Measurements from ENCODE around the gene TRUB1.

Gene TRUB1

DNA sequence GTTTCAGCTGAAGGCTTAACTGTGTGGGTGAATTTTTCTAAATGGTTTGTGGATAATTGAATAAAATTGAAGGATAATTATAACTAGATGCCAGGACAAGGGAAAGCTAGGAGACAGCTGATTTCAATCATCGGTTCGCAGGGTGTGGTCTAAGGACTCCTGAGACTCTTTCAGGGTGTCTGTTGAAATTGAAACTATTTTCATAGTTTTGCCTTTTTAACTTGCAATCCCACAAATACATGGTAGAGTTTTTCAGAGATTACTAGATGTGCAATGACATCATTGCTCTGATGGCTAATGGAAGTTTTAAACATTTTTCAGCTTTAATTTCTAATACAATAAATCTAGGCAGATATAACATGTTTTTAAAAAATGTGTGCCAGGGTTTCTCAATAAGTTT is 18.5 kb downstream of the TRUB1 start:
- Histone ChIP-seq H3K4me2 (no peak overlapping the region), H3K4me3 (no peak overlapping the region), H3K9ac (no peak overlapping the region), H3K27ac (no peak overlapping the region), H3K36me3 (peaks cover 55 to 98% (median 79%) of the 10 kb centered on the region in 11 experiments), H3K27me3 (no peaks in the 10 kb centered on the region), H4K20me1 (peaks cover 0 to 13% (median 0%) of the 10 kb centered on the region in 11 experiments; a peak in 5 of 22 replicates), H3K9me3 (replicated peaks in 1 of 11) (peaks cover 0 to 8% (median 3%) of the 10 kb centered on the region in 11 experiments; a peak in 6 of 22 replicates), H3K4me1 (peaks cover 0 to 18% (median 4%) of the 10 kb centered on the region in 10 experiments; a peak in 7 of 20 replicates)
- no peak for TF ChIP-seq Cebpa-rat (IDR thresholded peaks at IDR 0.05)

GRCh38 chr10:114957122-114957521 is 19.1 kb downstream of the TRUB1 start:
- TF ChIP-seq Cebpa-rat (IDR thresholded peaks at IDR 0.05), result no peak
- Histone ChIP-seq H3K9ac (no peak overlapping the region), H3K27me3 (no peaks in the 10 kb centered on the region), H3K4me2 (no peak overlapping the region), H3K27ac (no peak overlapping the region), H3K4me1 (peaks cover 0 to 16% (median 4%) of the 10 kb centered on the region in 10 experiments; a peak in 7 of 20 replicates), H3K9me3 (replicated peaks in 1 of 11) (peaks cover 3 to 15% (median 9%) of the 10 kb centered on the region in 11 experiments; a peak in 20 of 22 replicates), H3K36me3 (peaks cover 56 to 98% (median 79%) of the 10 kb centered on the region in 11 experiments), H3K4me3 (no peak overlapping the region), H4K20me1 (peaks cover 0 to 13% (median 0%) of the 10 kb centered on the region in 11 experiments; a peak in 5 of 22 replicates)

DNA sequence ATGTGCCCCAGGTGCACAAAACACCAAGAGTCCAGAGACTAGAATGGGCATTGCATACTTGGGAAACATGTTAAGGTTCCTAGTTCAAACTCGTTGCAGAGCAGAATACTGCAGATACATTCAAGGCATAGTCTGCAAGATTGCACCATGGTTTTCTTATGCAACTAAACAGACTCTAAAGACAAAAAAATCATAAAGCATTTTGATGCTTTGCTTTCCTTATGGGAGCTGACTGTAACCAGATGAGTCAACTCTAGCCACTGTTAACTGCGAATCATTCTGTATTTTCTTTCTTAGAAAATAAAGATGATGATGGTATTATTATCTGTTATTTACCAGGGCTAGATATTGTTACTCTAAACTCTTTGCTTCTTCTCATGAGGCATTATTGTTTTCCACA is 19.7 kb downstream of the TRUB1 start:
- Histone ChIP-seq H3K4me1 (peaks cover 0 to 10% (median 1%) of the 10 kb centered on the region in 10 experiments; a peak in 7 of 20 replicates), H3K27me3 (no peaks in the 10 kb centered on the region), H3K9ac (no peak overlapping the region), H3K27ac (no peak overlapping the region), H4K20me1 (peaks cover 0 to 13% (median 0%) of the 10 kb centered on the region in 11 experiments; a peak in 5 of 22 replicates), H3K9me3 (replicated peaks in 1 of 11) (peaks cover 9 to 21% (median 15%) of the 10 kb centered on the region in 11 experiments), H3K4me2 (no peak overlapping the region), H3K36me3 (peaks cover 56 to 98% (median 81%) of the 10 kb centered on the region in 11 experiments), H3K4me3 (no peak overlapping the region)
- TF ChIP-seq Cebpa-rat (IDR thresholded peaks at IDR 0.05), result no peak

GRCh38 chr10:114962441-114962840 is 24.4 kb downstream of the TRUB1 start:
- peaks cover 52 to 99% (median 70%) of the 10 kb centered on the region in 11 experiments for H3K36me3 ChIP-seq
- H3K4me3 ChIP-seq, result no peak overlapping the region
- H3K4me2 ChIP-seq, result no peak overlapping the region
- no peak overlapping the region for H3K9ac ChIP-seq
- H3K9me3 ChIP-seq (replicated peaks in 1 of 11), result peaks cover 13 to 39% (median 31%) of the 10 kb centered on the region in 11 experiments
- no peak overlapping the region for H3K27ac ChIP-seq
- no peaks in the 10 kb centered on the region for H3K4me1 ChIP-seq
- peaks cover 0 to 6% (median 0%) of the 10 kb centered on the region in 11 experiments; a peak in 4 of 22 replicates for H4K20me1 ChIP-seq
- TF ChIP-seq Cebpa-rat (IDR thresholded peaks at IDR 0.05), result no peak
- H3K27me3 ChIP-seq, result no peaks in the 10 kb centered on the region

GRCh38 chr10:114963908-114964307 is 25.9 kb downstream of the TRUB1 start:
- Histone ChIP-seq H4K20me1 (peaks cover 0 to 3% (median 0%) of the 10 kb centered on the region in 11 experiments; a peak in 1 of 22 replicates), H3K27ac (no peak overlapping the region), H3K4me1 (no peaks in the 10 kb centered on the region), H3K36me3 (peaks cover 42 to 97% (median 63%) of the 10 kb centered on the region in 11 experiments), H3K4me3 (no peak overlapping the region), H3K4me2 (no peak overlapping the region), H3K9ac (no peak overlapping the region), H3K9me3 (replicated peaks in 1 of 11) (peaks cover 13 to 39% (median 31%) of the 10 kb centered on the region in 11 experiments), H3K27me3 (no peaks in the 10 kb centered on the region)
- no peak for TF ChIP-seq Cebpa-rat (IDR thresholded peaks at IDR 0.05)

DNA sequence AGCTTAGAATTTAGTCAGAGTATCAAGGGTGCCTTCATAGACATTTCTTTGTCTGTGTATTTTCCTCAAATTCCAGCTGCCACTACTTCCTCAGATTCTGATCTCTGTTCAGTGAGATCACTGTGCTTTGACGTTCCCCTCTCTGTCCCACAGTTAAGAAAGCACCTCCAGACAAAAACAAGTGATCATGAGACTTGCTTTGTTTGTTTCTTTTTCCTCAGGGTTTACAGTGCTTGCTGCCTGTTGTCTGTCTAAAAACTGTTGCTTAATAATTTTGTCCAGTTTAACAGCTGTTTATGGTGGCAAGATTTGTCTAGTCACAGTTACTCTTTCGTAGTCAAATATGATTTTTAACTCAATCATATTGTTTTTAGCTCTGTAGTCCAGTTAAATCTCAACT is 29.1 kb downstream of the TRUB1 start:
- no peak for TF ChIP-seq Cebpa-rat (IDR thresholded peaks at IDR 0.05)
- peaks cover 26 to 89% (median 49%) of the 10 kb centered on the region in 11 experiments for H3K36me3 ChIP-seq
- H3K4me1 ChIP-seq, result no peaks in the 10 kb centered on the region
- H3K9me3 ChIP-seq (replicated peaks in 1 of 11), result peaks cover 11 to 26% (median 25%) of the 10 kb centered on the region in 11 experiments
- H3K27me3 ChIP-seq, result no peaks in the 10 kb centered on the region
- H3K27ac ChIP-seq, result no peak overlapping the region; a peak in 1 of 22 replicates
- H4K20me1 ChIP-seq, result peaks cover 0 to 7% (median 0%) of the 10 kb centered on the region in 11 experiments; a peak in 4 of 22 replicates
- no peak overlapping the region for H3K4me3 ChIP-seq
- 0 out of 22 replicates have a peak overlapping the region, but pooled peaks of 1 of the 11 experiments have one; percentile 1 for H3K4me2 ChIP-seq
- H3K9ac ChIP-seq, result no peak overlapping the region

DNA sequence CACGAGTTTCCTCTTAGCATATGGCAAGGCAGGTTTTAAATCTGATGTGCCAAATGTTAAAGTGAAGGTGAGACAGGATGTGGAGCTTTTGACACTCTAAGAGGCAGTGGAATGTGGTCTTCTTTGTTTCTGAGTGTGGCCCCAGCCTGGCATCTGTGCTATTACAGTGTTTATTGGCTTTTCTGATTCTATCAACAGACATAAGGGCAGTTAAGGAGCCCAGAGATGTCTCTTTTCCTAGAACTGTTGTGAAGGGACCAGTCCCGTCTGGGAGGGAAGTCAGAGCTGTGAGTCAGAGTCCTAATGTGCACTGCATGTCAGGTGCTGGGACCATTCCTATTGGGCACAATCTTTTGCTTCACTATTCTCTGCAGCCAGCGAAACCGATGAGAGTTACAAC is 32.5 kb downstream of the TRUB1 start:
- no peak overlapping the region for H3K27ac ChIP-seq
- peaks cover 41 to 89% (median 56%) of the 10 kb centered on the region in 11 experiments for H3K36me3 ChIP-seq
- no peak overlapping the region for H3K9ac ChIP-seq
- no peaks in the 10 kb centered on the region for H3K9me3 ChIP-seq (replicated peaks in 1 of 11)
- H3K4me3 ChIP-seq, result no peak overlapping the region
- H3K27me3 ChIP-seq, result no peaks in the 10 kb centered on the region
- no peak for TF ChIP-seq Cebpa-rat (IDR thresholded peaks at IDR 0.05)
- peaks cover 0 to 7% (median 0%) of the 10 kb centered on the region in 11 experiments; a peak in 3 of 22 replicates for H4K20me1 ChIP-seq
- H3K4me2 ChIP-seq, result no peak overlapping the region
- no peaks in the 10 kb centered on the region for H3K4me1 ChIP-seq

DNA sequence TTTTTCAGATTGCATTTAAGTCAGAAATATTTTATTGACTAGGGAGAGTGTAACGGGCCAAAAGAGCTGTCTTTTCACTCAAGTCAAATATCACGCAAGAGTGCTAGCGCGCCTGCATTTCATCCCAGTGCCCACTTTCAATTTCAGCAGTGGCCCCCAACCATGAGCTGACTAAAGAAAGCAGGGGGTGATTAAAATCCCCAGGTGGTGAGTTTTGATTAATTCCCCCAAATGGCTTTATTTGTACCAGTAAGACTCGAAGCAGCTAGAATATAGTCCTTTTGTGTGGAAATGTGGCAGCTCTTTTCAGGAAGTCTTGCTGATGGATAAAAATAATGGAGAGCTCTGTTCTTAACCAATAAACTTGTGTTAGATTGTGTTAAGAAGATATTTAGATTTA is 35.3 kb downstream of the TRUB1 start:
- Histone ChIP-seq H3K36me3 (peaks cover 32 to 76% (median 53%) of the 10 kb centered on the region in 11 experiments), H4K20me1 (peaks cover 0 to 7% (median 0%) of the 10 kb centered on the region in 11 experiments; a peak in 3 of 22 replicates), H3K4me1 (no peaks in the 10 kb centered on the region), H3K9ac (no peak overlapping the region), H3K4me2 (no peak overlapping the region), H3K9me3 (replicated peaks in 1 of 11) (no peaks in the 10 kb centered on the region), H3K4me3 (no peak overlapping the region), H3K27me3 (no peaks in the 10 kb centered on the region), H3K27ac (no peak overlapping the region)
- TF ChIP-seq Cebpa-rat (IDR thresholded peaks at IDR 0.05), result no peak

DNA sequence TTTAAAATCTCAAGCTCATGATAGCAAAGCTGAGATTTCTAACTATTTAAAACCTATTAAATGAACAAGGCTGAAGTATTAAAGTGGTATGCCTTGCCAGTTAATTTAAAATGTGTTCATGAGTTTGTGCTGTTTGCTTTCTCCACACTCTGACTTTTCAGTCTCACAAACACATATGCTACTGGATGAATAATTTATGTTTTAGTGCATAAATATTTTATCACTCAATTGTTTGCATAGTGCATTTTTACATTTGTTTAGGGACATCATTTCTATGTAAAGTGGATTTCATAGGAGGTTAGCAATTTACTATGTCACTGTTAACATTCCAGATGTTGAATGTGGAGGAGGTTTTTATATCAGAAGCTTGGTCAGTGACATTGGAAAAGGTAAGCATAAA is 36.0 kb downstream of the TRUB1 start:
- H3K4me1 ChIP-seq, result no peaks in the 10 kb centered on the region
- TF ChIP-seq Cebpa-rat (IDR thresholded peaks at IDR 0.05), result no peak
- H3K4me3 ChIP-seq, result no peak overlapping the region
- no peak overlapping the region for H3K4me2 ChIP-seq
- H3K36me3 ChIP-seq, result peaks cover 32 to 77% (median 56%) of the 10 kb centered on the region in 11 experiments
- no peak overlapping the region for H3K9ac ChIP-seq
- no peak overlapping the region for H3K27ac ChIP-seq
- H3K27me3 ChIP-seq, result no peaks in the 10 kb centered on the region
- H4K20me1 ChIP-seq, result peaks cover 0 to 7% (median 0%) of the 10 kb centered on the region in 11 experiments; a peak in 3 of 22 replicates
- no peaks in the 10 kb centered on the region for H3K9me3 ChIP-seq (replicated peaks in 1 of 11)

DNA sequence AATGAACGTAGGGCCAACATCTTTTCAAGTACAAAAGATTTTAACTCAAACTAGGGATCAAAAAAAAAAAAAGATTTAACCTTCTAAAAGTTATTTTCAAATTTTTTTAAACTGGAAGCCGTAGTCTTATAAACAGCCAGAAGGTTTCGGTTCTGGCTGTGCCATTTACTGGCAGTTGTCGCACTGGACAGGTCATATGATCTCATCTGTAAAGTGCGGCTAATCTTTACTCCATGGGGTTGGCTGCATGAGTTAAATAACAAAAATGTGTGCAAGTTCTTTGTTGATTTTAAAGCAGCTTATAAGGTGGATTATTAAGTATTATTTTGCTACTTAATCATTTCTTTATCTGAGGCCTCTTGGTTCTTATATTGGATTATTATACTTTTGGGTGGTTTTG is 36.6 kb downstream of the TRUB1 start:
- TF ChIP-seq Cebpa-rat (IDR thresholded peaks at IDR 0.05), result no peak
- peaks cover 32 to 77% (median 62%) of the 10 kb centered on the region in 11 experiments for H3K36me3 ChIP-seq
- H3K27ac ChIP-seq, result no peak overlapping the region
- no peak overlapping the region for H3K9ac ChIP-seq
- H3K4me3 ChIP-seq, result no peak overlapping the region
- peaks cover 0 to 7% (median 0%) of the 10 kb centered on the region in 11 experiments; a peak in 3 of 22 replicates for H4K20me1 ChIP-seq
- no peak overlapping the region for H3K4me2 ChIP-seq
- no peaks in the 10 kb centered on the region for H3K27me3 ChIP-seq
- no peaks in the 10 kb centered on the region for H3K4me1 ChIP-seq
- H3K9me3 ChIP-seq (replicated peaks in 1 of 11), result no peaks in the 10 kb centered on the region

Data from BLaER1 treated with 17β-estradiol and CSF1 and Interleukin-3, amounts not matched to agents 10 nM and 100 nM (cell line).